Common myeloid progenitor, CD34-positive (primary cell): ENCODE data around the gene UBFD1.

Experiments used
- CTCF ChIA-PET: fragments of 350-600 bp; sonication (Branson Sonifier 250); formaldehyde crosslinking; loops from one replicate; lab custom pipeline; 2021; ENCODE audit warnings: antibody characterized with exemption; lab: Charles Lee
- POLR2A ChIA-PET: fragments of 350-600 bp; sonication (Branson Sonifier 250); formaldehyde crosslinking; loops from one replicate; lab custom pipeline; 2021; ENCODE audit warnings: antibody characterized with exemption; lab: Charles Lee
- DNase-seq, 3 donors: peaks; one replicate each; pipeline versions ENCODE4 v3.0.0 to v3.0.0-alpha.2; 2013
- H3K27ac ChIP-seq, 2 experiments: 1 replicate in 1 of 2; 2 replicates in 1 of 2; pipeline ENCODE4 v1.7.0; 2013; ENCODE audit warnings: inconsistent platforms in 2 of 2, low read length in 2 of 2, mild to moderate bottlenecking in 2 of 2, low read depth in 1 of 2, moderate library complexity in 1 of 2; ENCODE audit not compliant: severe bottlenecking in 2 of 2, insufficient read depth in 1 of 2, poor library complexity in 1 of 2
- H3K27me3 ChIP-seq, 5 experiments: replicated peaks in 2 of 5; 1 replicate in 3 of 5; 2 replicates in 2 of 5; pipeline versions ENCODE4 v1.6.1 to v1.7.0; 2013; ENCODE audit warnings: low read length in 4 of 5, mild to moderate bottlenecking in 2 of 5, moderate library complexity in 2 of 5, inconsistent platforms in 1 of 5; ENCODE audit not compliant: insufficient read depth in 5 of 5, control insufficient read depth in 4 of 5
- H3K36me3 ChIP-seq, 4 experiments: 1 replicate in 2 of 4; 2 replicates in 2 of 4; pipeline versions ENCODE4 v1.6.1 to v1.7.0; 2013; ENCODE audit warnings: low read length in 3 of 4, control low read depth in 1 of 4, mild to moderate bottlenecking in 1 of 4; ENCODE audit not compliant: control insufficient read depth in 4 of 4, insufficient read depth in 4 of 4
- H3K4me1 ChIP-seq, 4 experiments: 1 replicate in 3 of 4; 2 replicates in 1 of 4; pipeline versions ENCODE4 v1.6.1 to v1.7.1; 2013; ENCODE audit warnings: low read length in 3 of 4, mild to moderate bottlenecking in 3 of 4, control low read depth in 1 of 4, inconsistent platforms in 1 of 4, moderate library complexity in 1 of 4; ENCODE audit not compliant: control insufficient read depth in 4 of 4, insufficient read depth in 4 of 4; ENCODE audit errors: control extremely low read depth in 1 of 4
- H3K4me3 ChIP-seq, 7 experiments: 1 replicate in 4 of 7; 2 replicates in 3 of 7; pipeline versions ENCODE4 v1.5.1 to v1.7.0; 2013; ENCODE audit warnings: mild to moderate bottlenecking in 7 of 7, low read length in 6 of 7, moderate library complexity in 6 of 7, inconsistent platforms in 2 of 7, low read depth in 2 of 7, control low read depth in 1 of 7; ENCODE audit not compliant: insufficient read depth in 4 of 7, control insufficient read depth in 1 of 7; ENCODE audit errors: extremely low read depth in 1 of 7
- H3K9me3 ChIP-seq, 5 experiments: 1 replicate in 4 of 5; 2 replicates in 1 of 5; pipeline versions ENCODE4 v1.6.1 to v1.7.1; 2013; ENCODE audit warnings: low read length in 4 of 5, mild to moderate bottlenecking in 2 of 5, inconsistent platforms in 1 of 5, low read depth in 1 of 5, moderate library complexity in 1 of 5; ENCODE audit not compliant: control insufficient read depth in 4 of 5, insufficient read depth in 2 of 5; ENCODE audit errors: control extremely low read depth in 1 of 5
- WGBS: methylation state at CpG from one replicate; pipeline ENCODE4 v1.1.5; 2013; ENCODE audit not compliant: insufficient coverage; 5-methylcytosine and 5-hydroxymethylcytosine counted together

The UBFD1 gene

GRCh38 chr16:23552161-23552560 lies 5.4 kb upstream of the UBFD1 start:
- no peak for DNase-seq
- Histone ChIP-seq H3K9me3 (no peaks in the 10 kb centered on the region), H3K27me3 (no peaks in the 10 kb centered on the region), H3K4me1 (peaks cover 3 to 11% (median 9%) of the 10 kb centered on the region in 4 experiments), H3K4me3 (no peak overlapping the region), H3K36me3 (peaks cover 6 to 42% (median 35%) of the 10 kb centered on the region in 4 experiments), H3K27ac (no peak overlapping the region)
- WGBS = 98% methylated on average over 5 of the region's 6 CpGs
- CTCF ChIA-PET = interaction anchor here (1.1 kb wide), 1 partner anchor 12 kb away, joined by 3 read pairs; no protein-coding TSS in a partner anchor
- POLR2A ChIA-PET = no interaction called here

- WGBS = 92% methylated on average over 3 of the region's 3 CpGs
- ChIA-PET CTCF (interaction anchor here (1.0 to 1.5 kb wide), 6 partner anchors 9 to 119 kb away, joined by 3 to 4 read pairs (median 4); no protein-coding TSS in a partner anchor), POLR2A (no interaction called here)
- H3K4me3 ChIP-seq = no peak overlapping the region
- no peaks in the 10 kb centered on the region for H3K27me3 ChIP-seq
- H3K36me3 ChIP-seq = peaks cover 2 to 32% (median 27%) of the 10 kb centered on the region in 4 experiments
- H3K4me1 ChIP-seq = peaks cover 12 to 24% (median 19%) of the 10 kb centered on the region in 4 experiments
- H3K27ac ChIP-seq = peak overlapping the region in 1 of 2 experiments; percentile 12
- no peaks in the 10 kb centered on the region for H3K9me3 ChIP-seq
- DNase-seq = no peak
Measured at GRCh38 chr16:23554536-23554935, 3.0 kb upstream of the UBFD1 start.

- H3K27me3 ChIP-seq = no peaks in the 10 kb centered on the region
- ChIA-PET CTCF (interaction anchor here (0.5 to 2.1 kb wide), 10 partner anchors 10 to 122 kb away, joined by 3 to 8 read pairs (median 4); no protein-coding TSS in a partner anchor), POLR2A (interaction anchor here (0.6 to 1.0 kb wide), 3 partner anchors 36 to 1736 kb away, joined by 3 to 5 read pairs (median 3); no protein-coding TSS in a partner anchor)
- H3K4me3 ChIP-seq = peak overlapping the region; percentile 80 to 97 (median 91)
- H3K4me1 ChIP-seq = peaks cover 12 to 24% (median 19%) of the 10 kb centered on the region in 4 experiments
- no peaks in the 10 kb centered on the region for H3K9me3 ChIP-seq
- H3K27ac ChIP-seq = peak overlapping the region; percentile 76 to 89
- peaks cover 18 to 37% (median 30%) of the 10 kb centered on the region in 4 experiments for H3K36me3 ChIP-seq
- peak in 1 of 3 donors; percentile 3 for DNase-seq
- WGBS = 2% methylated on average over 54 of the region's 60 CpGs
Measured at GRCh38 chr16:23557779-23558702, 514 bp downstream of the UBFD1 start.

- peaks cover 32 to 69% (median 57%) of the 10 kb centered on the region in 4 experiments for H3K36me3 ChIP-seq
- ChIA-PET CTCF (interaction anchor here (0.9 kb wide), 1 partner anchor 35 kb away, joined by 4 read pairs; no protein-coding TSS in a partner anchor), POLR2A (no interaction called here)
- H3K4me3 ChIP-seq = no peak overlapping the region
- 96% methylated on average over 3 of the region's 5 CpGs for WGBS
- no peaks in the 10 kb centered on the region for H3K27me3 ChIP-seq
- peak in 2 of 3 donors; percentile 7 to 10 for DNase-seq
- H3K4me1 ChIP-seq = peaks cover 12 to 17% (median 14%) of the 10 kb centered on the region in 4 experiments
- H3K9me3 ChIP-seq = no peaks in the 10 kb centered on the region
- no peak overlapping the region for H3K27ac ChIP-seq
Measured at GRCh38 chr16:23561586-23561985, 4.1 kb downstream of the UBFD1 start.

- CTCF ChIA-PET = no interaction called here
Measured at GRCh38 chr16:23562505-23562904, 5.0 kb downstream of the UBFD1 start.

GRCh38 chr16:23563186-23563585 lies 5.7 kb downstream of the UBFD1 start:
- Histone ChIP-seq H3K36me3 (peaks cover 36 to 85% (median 66%) of the 10 kb centered on the region in 4 experiments), H3K27me3 (no peaks in the 10 kb centered on the region), H3K27ac (no peak overlapping the region), H3K4me3 (no peak overlapping the region), H3K4me1 (peaks cover 8 to 11% (median 8%) of the 10 kb centered on the region in 4 experiments), H3K9me3 (no peaks in the 10 kb centered on the region)
- ChIA-PET POLR2A (no interaction called here), CTCF (no interaction called here)
- WGBS = 99% methylated on average over 6 of the region's 6 CpGs
- no peak for DNase-seq

More at GRCh38 chr16:23562505-23562904, 5.0 kb downstream of the UBFD1 start:
- POLR2A ChIA-PET = no interaction called here
- no peaks in the 10 kb centered on the region for H3K9me3 ChIP-seq
- H3K36me3 ChIP-seq = peaks cover 36 to 78% (median 64%) of the 10 kb centered on the region in 4 experiments
- DNase-seq = no peak
- no peaks in the 10 kb centered on the region for H3K27me3 ChIP-seq
- 97% methylated on average over 13 of the region's 13 CpGs for WGBS
- H3K4me1 ChIP-seq = peaks cover 9 to 12% (median 10%) of the 10 kb centered on the region in 4 experiments
- H3K4me3 ChIP-seq = no peak overlapping the region
- H3K27ac ChIP-seq = no peak overlapping the region
